Fibroblast of villous mesenchyme (primary cell): ENCODE measurements around the gene AP1G2. TPM values are rescaled to one million over a fixed set of nuclear protein-coding genes. Genes with fewer than 3 reads are reported as not detected.
"Not testable (repeated sequence)": the region's sequence is repeated elsewhere in the genome, so short reads cannot be mapped to it uniquely, and the experiment has no call there.

Experiments
- DNase-seq: peaks from one replicate; pipeline ENCODE4 v3.0.0-alpha.2; 2010; ENCODE audit warnings: low read depth
- H3K4me3 ChIP-seq: 2 replicates; pipeline ENCODE4 v1.5.1; 2011; ENCODE audit warnings: low read depth, mild to moderate bottlenecking, low read length
- CTCF ChIP-seq: IDR thresholded peaks from 2 replicates; pipeline ENCODE4 v1.5.1; 2012; ENCODE audit warnings: low read depth, mild to moderate bottlenecking, low read length; ENCODE audit not compliant: insufficient read depth
- total RNA-seq: library from RNA; depleted of rRNA; stranded (reverse); fragments of >200 nt; gene quantifications from 2 replicates; pipeline ENCODE4 v1.2.3, GENCODE V29; 2012

The AP1G2 gene
- total RNA-seq, 1 donor = 18.1 TPM

- no peak overlapping the region for H3K4me3 ChIP-seq
- DNase-seq = no peak
- TF ChIP-seq CTCF = no peak
Observed at GRCh38 chr14:23590198-23590597, 22.6 kb upstream of the AP1G2 start.

- TF ChIP-seq CTCF = no peak
Observed at GRCh38 chr14:23589606-23590005, 22.0 kb upstream of the AP1G2 start.

GRCh38 chr14:23588884-23589598 is 21.4 kb upstream of the AP1G2 start:
- peak; percentile 89 for DNase-seq
- TF ChIP-seq CTCF = peak; percentile 88
- H3K4me3 ChIP-seq = no peak overlapping the region

More at GRCh38 chr14:23589606-23590005, 22.0 kb upstream of the AP1G2 start:
- no peak for DNase-seq
- H3K4me3 ChIP-seq = no peak overlapping the region

- DNase-seq, H3K4me3 ChIP-seq: not testable (repeated sequence)
Observed at GRCh38 chr14:23584527-23585203, 17.1 kb upstream of the AP1G2 start.

GRCh38 chr14:23583761-23584526 is 16.4 kb upstream of the AP1G2 start:
- not testable (repeated sequence) for H3K4me3 ChIP-seq, DNase-seq

- no peak overlapping the region for H3K4me3 ChIP-seq
- no peak for DNase-seq
- no peak for TF ChIP-seq CTCF
Observed at GRCh38 chr14:23582906-23583760, 15.5 kb upstream of the AP1G2 start.

GRCh38 chr14:23580948-23581281 is 13.3 kb upstream of the AP1G2 start:
- no peak for TF ChIP-seq CTCF
- DNase-seq = no peak

More at GRCh38 chr14:23580948-23581281, 13.3 kb upstream of the AP1G2 start:
- no peak overlapping the region for H3K4me3 ChIP-seq
